ENCODE measurements around the gene AJAP1. TPM values are rescaled to one million over a fixed set of nuclear protein-coding genes. Genes with fewer than 3 reads are reported as not detected.

AJAP1 gene
- total and polyA plus RNA-seq, 2 of the 8 experiments (the other 6 are each of a cell fraction or from before 2014, with no cell fraction given), result 1.9 to 6.2 TPM

DNA sequence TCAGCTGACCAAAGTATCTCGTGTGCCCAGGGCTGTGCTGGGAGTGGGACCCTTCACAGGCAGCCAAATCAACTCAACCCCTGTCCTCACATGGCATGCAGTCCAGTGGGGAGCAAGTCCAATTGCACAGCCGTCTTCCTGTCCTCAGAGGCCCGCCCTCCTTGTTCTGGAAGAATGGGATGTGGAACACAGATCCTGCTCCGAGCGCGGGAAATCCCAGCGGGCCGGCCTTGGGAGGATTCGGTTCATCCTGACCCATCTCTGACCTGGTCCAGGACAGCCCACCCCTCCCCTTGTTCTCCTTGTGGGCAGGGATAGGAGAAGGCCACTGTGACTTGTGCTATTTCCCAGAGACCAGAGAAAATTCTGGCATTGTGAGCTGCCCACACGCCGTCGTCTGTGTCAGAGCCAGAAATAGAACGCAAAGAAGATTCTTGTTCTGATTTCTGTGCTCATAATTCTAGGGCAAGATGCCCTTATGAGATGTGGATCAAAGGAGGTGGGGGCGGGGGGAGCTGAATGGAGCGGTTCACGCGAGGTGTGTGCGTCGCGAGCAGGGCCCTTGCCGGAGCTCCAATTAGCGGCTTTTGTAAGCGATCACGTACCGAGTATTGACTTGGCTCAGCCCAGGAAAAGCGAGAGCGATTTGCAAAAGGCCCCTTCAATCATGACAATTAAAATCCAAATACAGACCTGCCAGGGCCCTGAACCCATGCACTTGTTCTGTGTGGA, 79.2 kb downstream of the AJAP1 start:
- H2BK5ac ChIP-seq (ENCODE audit: low read depth, low read length), result no peak overlapping the region
- no peak for DNase-seq (ENCODE audit: low read depth in 1 of 2, low spot score in 2 of 2)
- H3K9me3 ChIP-seq (ENCODE audit: insufficient read depth in 2 of 2, low read depth in 1 of 2, low read length in 1 of 2), result no peaks in the 10 kb centered on the region; a peak in 1 of 4 replicates
- 94% methylated on average over 27 of the region's 27 CpGs; no CpG with 5 or more reads in 1 of the 2 experiments for WGBS, 2 experiments (ENCODE audit: extremely low coverage in 1 of 2, insufficient coverage in 1 of 2, insufficient read length in 1 of 2, insufficient replicate concordance in 2 of 2, low coverage in 1 of 2, low lambda C conversion rate in 2 of 2, missing lambda C conversion rate in 1 of 2)
- H4K91ac ChIP-seq (replicated peaks; ENCODE audit: insufficient read length, low read length), result no peak overlapping the region
- H3K9ac ChIP-seq (replicated peaks in 1 of 4; ENCODE audit: extremely low read depth in 1 of 4, low read depth in 3 of 4, low read length in 3 of 4), result no peak overlapping the region
- H3K36me3 ChIP-seq (ENCODE audit: control insufficient read depth in 2 of 4, insufficient read depth in 4 of 4, low read length in 3 of 4), result no peaks in the 10 kb centered on the region
- no peak overlapping the region for H2BK15ac ChIP-seq (ENCODE audit: low read length)
- no peaks in the 10 kb centered on the region for H3K27me3 ChIP-seq (replicated peaks in 1 of 4; ENCODE audit: control insufficient read depth in 3 of 4, extremely low read depth in 1 of 4, insufficient read depth in 3 of 4, low read length in 3 of 4)
- H3K4me2 ChIP-seq (ENCODE audit: insufficient read depth in 1 of 2, low read depth in 2 of 2, low read length in 2 of 2), result no peak overlapping the region
- no peaks in the 10 kb centered on the region for H3K79me1 ChIP-seq (ENCODE audit: low read depth, low read length)
- no peak overlapping the region for H3K4ac ChIP-seq (replicated peaks; ENCODE audit: insufficient read length, low read depth, low read length)
- H3K18ac ChIP-seq (ENCODE audit: extremely low read depth, low read length), result no peak overlapping the region
- no peak overlapping the region for H3K56ac ChIP-seq (replicated peaks; ENCODE audit: insufficient read length, low read depth, low read length)
- H3K23me2 ChIP-seq (ENCODE audit: low read depth, low read length), result no peaks in the 10 kb centered on the region
- H2BK20ac ChIP-seq (ENCODE audit: low read length), result no peak overlapping the region
- no peak overlapping the region for H3K23ac ChIP-seq (ENCODE audit: insufficient read length)
- H3K79me2 ChIP-seq (ENCODE audit: control insufficient read depth in 1 of 2, insufficient read depth in 2 of 2, low read length in 2 of 2), result no peaks in the 10 kb centered on the region
- no peak overlapping the region for H2AK5ac ChIP-seq (ENCODE audit: low read depth, low read length)
- no peak overlapping the region; the same call in 1 of the 2 replicates for H2BK12ac ChIP-seq (ENCODE audit: low read depth, low read length)
- ChIA-PET POLR2A (ENCODE audit: partially characterized antibody) (no interaction called here), CTCF (ENCODE audit: partially characterized antibody) (interaction anchor here (1.1 to 1.6 kb wide), 4 partner anchors 8 to 78 kb away, joined by 3 read pairs; no protein-coding TSS in a partner anchor)
- no peak overlapping the region for H3K4me3 ChIP-seq (ENCODE audit: extremely low read depth in 1 of 4, insufficient read depth in 2 of 4, low read depth in 3 of 4, low read length in 4 of 4)
- no peak overlapping the region for H4K5ac ChIP-seq (ENCODE audit: insufficient read length, low read depth, low read length)
- no peak overlapping the region for H2BK120ac ChIP-seq (replicated peaks; ENCODE audit: low read depth, low read length)
- H3K27ac ChIP-seq (ENCODE audit: low read depth, low read length), result no peak overlapping the region
- H2AFZ ChIP-seq (ENCODE audit: low read length), result no peak overlapping the region
- H4K20me1 ChIP-seq (replicated peaks in 1 of 2; ENCODE audit: control insufficient read depth in 1 of 2, insufficient read depth in 2 of 2, low read length in 2 of 2), result no peaks in the 10 kb centered on the region
- FAIRE-seq, result no peak
- peaks cover 0 to 4% (median under 1%) of the 10 kb centered on the region in 4 experiments; a peak in 1 of 7 replicates for H3K4me1 ChIP-seq (replicated peaks in 1 of 4; ENCODE audit: control insufficient read depth in 3 of 4, insufficient read depth in 4 of 4, low read length in 3 of 4)
- no peak overlapping the region for H3K14ac ChIP-seq (ENCODE audit: insufficient read length)
- no peak overlapping the region for H4K8ac ChIP-seq (ENCODE audit: extremely low read depth, insufficient read depth, low read length)
- TF ChIP-seq KDM4A (IDR thresholded peaks at IDR 0.05; ENCODE audit: low read depth, low read length, severe bottlenecking) (no peak), POLR2A (IDR thresholded peaks at IDR 0.05; ENCODE audit: control extremely low read depth in 1 of 2, low read depth in 2 of 2, low read length in 2 of 2) (no peak), CEBPB (IDR thresholded peaks at IDR 0.05; ENCODE audit: low read depth, low read length) (no peak), BCL11A (IDR thresholded peaks at IDR 0.05; ENCODE audit: low read depth in 2 of 2, low read length in 2 of 2) (no peak), KDM5A (IDR thresholded peaks at IDR 0.05; ENCODE audit: low read length) (no peak), ZNF274 (IDR thresholded peaks at IDR 0.05; ENCODE audit: borderline replicate concordance, extremely low read depth, low read length) (no peak), GABPA (IDR thresholded peaks at IDR 0.05; ENCODE audit: borderline replicate concordance, insufficient read depth, low read length) (no peak), BACH1 (IDR thresholded peaks at IDR 0.05; ENCODE audit: low read length) (no peak)
- TF ChIP-seq, protein P1, sequence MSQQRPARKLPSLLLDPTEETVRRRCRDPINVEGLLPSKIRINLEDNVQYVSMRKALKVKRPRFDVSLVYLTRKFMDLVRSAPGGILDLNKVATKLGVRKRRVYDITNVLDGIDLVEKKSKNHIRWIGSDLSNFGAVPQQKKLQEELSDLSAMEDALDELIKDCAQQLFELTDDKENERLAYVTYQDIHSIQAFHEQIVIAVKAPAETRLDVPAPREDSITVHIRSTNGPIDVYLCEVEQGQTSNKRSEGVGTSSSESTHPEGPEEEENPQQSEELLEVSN (IDR thresholded peaks at IDR 0.05), result no peak
- TF ChIP-seq, protein P2, sequence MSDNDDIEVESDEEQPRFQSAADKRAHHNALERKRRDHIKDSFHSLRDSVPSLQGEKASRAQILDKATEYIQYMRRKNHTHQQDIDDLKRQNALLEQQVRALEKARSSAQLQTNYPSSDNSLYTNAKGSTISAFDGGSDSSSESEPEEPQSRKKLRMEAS (IDR thresholded peaks at IDR 0.05), result no peak

Measured in H1 (cell line).